SKM-1 (cell line): ENCODE measurements around the gene LUZP2.

Source experiments
- DNase-seq: peaks from one replicate; lab custom pipeline; 2025; ENCODE audit not compliant: unreplicated experiment; lab: John Stamatoyannopoulos, UW

LUZP2 gene

GRCh38 chr11:24560324-24560723 lies 63.5 kb downstream of the LUZP2 start:
- DNase-seq, result no peak

GRCh38 chr11:24567380-24567779 lies 70.5 kb downstream of the LUZP2 start:
- no peak for DNase-seq

DNA sequence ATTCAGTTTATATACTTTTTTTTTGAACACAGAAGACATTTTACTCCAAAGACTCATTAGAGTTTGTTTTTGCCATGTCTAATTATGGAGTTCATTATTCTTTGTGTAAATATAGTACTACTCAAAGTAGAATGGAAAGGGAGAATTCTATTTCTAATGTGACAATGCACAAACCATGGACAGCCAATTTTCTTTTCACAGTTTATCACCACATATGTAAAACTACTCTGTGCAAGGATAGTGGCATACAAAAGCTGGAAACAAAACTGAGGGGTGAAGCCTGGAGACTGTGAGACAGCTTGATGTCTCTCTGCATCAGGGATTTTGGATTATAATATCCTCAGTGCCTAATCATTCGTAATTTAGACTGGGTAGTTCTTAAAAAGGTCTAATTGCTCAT lies 75.5 kb downstream of the LUZP2 start:
- no peak for DNase-seq

GRCh38 chr11:24574461-24574860 lies 77.6 kb downstream of the LUZP2 start:
- DNase-seq, result no peak

- no peak for DNase-seq
These were observed 78.5 kb downstream of the LUZP2 start for GRCh38 chr11:24575392-24575791.

GRCh38 chr11:24585192-24585591 lies 88.3 kb downstream of the LUZP2 start:
- no peak for DNase-seq

GRCh38 chr11:24587635-24588034 lies 90.8 kb downstream of the LUZP2 start:
- DNase-seq, result no peak

DNA sequence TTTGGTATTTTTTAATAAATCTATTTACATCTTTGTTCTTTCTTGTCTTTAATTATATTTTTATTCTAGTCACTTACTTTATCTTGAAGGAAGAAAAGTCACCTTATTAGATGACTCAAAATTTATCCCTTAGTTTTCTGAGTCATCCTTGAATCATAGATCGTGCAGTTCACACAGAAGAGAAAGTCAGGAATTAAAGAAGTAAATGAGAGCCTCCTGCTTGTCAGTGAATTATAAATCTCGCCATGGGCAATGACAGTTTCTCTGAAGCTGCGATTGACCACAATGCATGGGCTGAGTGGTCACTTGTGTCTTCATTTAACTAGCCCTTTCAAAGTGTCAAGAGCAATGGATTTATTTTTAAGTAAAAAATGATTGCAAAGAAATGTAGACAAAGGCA lies 91.2 kb downstream of the LUZP2 start:
- DNase-seq, result no peak

GRCh38 chr11:24589064-24589463 lies 92.2 kb downstream of the LUZP2 start:
- no peak for DNase-seq

- DNase-seq, result no peak
These were observed 94.4 kb downstream of the LUZP2 start for GRCh38 chr11:24591283-24591682.

DNA sequence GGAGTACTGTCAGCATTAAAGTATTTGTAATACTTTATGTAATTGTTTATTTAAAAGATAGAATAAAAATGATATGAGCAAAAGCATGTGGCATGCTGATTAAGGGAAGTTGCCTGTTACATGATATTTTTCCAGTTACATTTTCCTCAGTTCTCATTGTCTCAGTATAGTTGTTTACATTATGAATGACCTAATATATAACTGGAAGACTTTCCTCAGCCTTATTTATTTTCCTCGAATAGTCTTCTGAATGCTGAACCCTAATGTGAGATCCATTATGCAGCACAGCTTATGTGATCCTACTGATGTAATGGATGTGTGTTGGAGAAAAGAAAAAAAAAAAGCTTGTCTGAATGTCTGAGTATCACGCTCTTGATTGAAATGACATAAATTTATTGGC lies 95.5 kb downstream of the LUZP2 start:
- no peak for DNase-seq

DNA sequence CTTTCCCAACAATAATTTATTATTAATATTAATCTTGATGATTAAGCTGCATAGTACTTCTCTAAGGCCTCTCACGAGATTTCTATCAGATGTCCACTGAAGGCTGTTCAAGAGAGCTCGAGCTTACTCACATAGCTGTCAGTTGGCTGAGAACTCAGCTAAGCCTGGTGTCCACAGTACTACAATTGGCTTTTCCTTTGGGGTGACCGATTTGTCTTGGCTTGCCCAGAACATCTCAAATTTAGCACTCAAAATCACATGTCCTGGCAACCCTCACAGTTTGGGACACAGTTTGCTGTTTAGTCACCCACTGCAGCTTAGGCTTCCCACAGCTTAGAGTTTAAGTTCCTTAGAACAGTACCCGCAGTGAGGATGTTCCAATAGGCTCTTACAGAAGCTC lies 96.5 kb downstream of the LUZP2 start:
- no peak for DNase-seq

- no peak for DNase-seq
These were observed 97.5 kb downstream of the LUZP2 start for GRCh38 chr11:24594401-24594800.

DNA sequence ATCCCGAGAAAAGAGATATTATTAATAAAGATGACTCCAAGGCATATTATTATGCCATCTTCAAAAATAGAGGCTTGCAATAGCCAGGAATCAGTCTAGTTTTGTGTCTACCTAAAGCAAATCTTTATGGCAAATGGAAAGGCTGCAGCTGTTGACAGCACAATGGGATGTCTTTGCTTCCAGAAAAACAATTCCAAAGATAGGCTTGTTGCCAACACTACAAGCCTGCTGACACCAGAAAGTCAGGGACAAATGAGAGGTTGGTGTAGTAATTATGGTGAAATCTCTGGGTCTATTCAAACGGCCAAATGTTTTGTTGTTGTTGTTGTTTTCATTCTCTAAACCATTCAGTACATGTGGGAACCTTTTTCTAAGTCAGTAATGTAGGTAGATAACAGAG lies 101.8 kb downstream of the LUZP2 start:
- DNase-seq, result no peak

- no peak for DNase-seq
These were observed 112.6 kb downstream of the LUZP2 start for GRCh38 chr11:24609192-24610119.

- no peak for DNase-seq
These were observed 118.8 kb downstream of the LUZP2 start for GRCh38 chr11:24615451-24616160.

GRCh38 chr11:24617856-24618255 lies 121.0 kb downstream of the LUZP2 start:
- no peak for DNase-seq

- DNase-seq, result no peak
These were observed 123.0 kb downstream of the LUZP2 start for GRCh38 chr11:24619900-24620299.

- no peak for DNase-seq
These were observed 125.4 kb downstream of the LUZP2 start for GRCh38 chr11:24622262-24622661.

GRCh38 chr11:24623121-24623520 lies 126.3 kb downstream of the LUZP2 start:
- DNase-seq, result no peak

DNA sequence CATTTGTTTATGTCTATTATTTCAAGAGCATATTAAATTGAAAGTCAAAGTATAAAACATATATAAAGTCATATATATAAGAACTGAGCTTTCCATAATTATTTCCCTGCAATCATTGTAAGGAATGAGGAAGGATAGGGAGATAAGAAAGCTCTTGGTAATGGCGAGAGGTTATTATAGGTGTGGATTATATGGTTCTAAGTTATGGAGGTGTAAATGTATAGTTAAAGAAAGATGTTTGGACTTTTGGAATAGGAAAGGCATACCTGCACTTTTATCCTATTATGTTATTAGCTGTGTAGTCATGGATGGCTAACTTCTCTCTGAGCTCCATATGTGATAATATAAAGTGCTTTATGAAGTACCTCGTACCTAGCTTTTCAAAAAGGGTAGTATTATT lies 127.6 kb downstream of the LUZP2 start:
- DNase-seq, result no peak

- no peak for DNase-seq
These were observed 129.1 kb downstream of the LUZP2 start for GRCh38 chr11:24625975-24626374.
